ENCODE data around the gene NKG7. TPM values are rescaled to one million over a fixed set of nuclear protein-coding genes. Genes with fewer than 3 reads are reported as not detected.
A peak's percentile ranks its signal among the peaks of the same experiment; 100 is the strongest.

Gene NKG7
- total and polyA plus RNA-seq, 2 of the 13 experiments (the other 11 are each of a cell fraction or from before 2014, with no cell fraction given), result 0.40 TPM; not detected in 1

- TF ChIP-seq MED1 (CRISPR knock-in tag; IDR thresholded peaks at IDR 0.05), result peak; percentile 45; the same call in 1 of the 2 replicates
- TF ChIP-seq SOX5 (CRISPR knock-in tag; IDR thresholded peaks at IDR 0.05; ENCODE audit: borderline replicate concordance), result peak; percentile 63; the same call in 1 of the 2 replicates
- TF ChIP-seq FOXA3 (CRISPR knock-in tag; IDR thresholded peaks at IDR 0.05), result peak; percentile 43
- TF ChIP-seq ZNF644 (CRISPR knock-in tag; IDR thresholded peaks at IDR 0.05; ENCODE audit: low read depth), result no peak
- TF ChIP-seq PHB2 (IDR thresholded peaks at IDR 0.05; ENCODE audit: partially characterized antibody), result no peak
- TF ChIP-seq HHEX (CRISPR knock-in tag; IDR thresholded peaks at IDR 0.05), result no peak
- no peak for TF ChIP-seq CHCHD3 (CRISPR knock-in tag; IDR thresholded peaks at IDR 0.05)
- TF ChIP-seq BCL6 (CRISPR knock-in tag; IDR thresholded peaks at IDR 0.05), result no peak
- no peak for TF ChIP-seq ZMYM4 (CRISPR knock-in tag; IDR thresholded peaks at IDR 0.05)
- TF ChIP-seq AHDC1 (CRISPR knock-in tag; IDR thresholded peaks at IDR 0.05; ENCODE audit: borderline replicate concordance), result 0 out of 2 replicates have a peak, but pooled peaks have one; percentile 30
- TF ChIP-seq ZNF777 (CRISPR knock-in tag; IDR thresholded peaks at IDR 0.05), result no peak
- TF ChIP-seq ATF4 (CRISPR knock-in tag; IDR thresholded peaks at IDR 0.05), result peak in 1 of 2 experiments; percentile 66; a peak in 1 of 4 replicates
- TF ChIP-seq MTERF4 (CRISPR knock-in tag; IDR thresholded peaks at IDR 0.05), result no peak
- TF ChIP-seq HNRNPH1 (optimal IDR thresholded peaks at IDR 0.05; ENCODE audit: low read depth, low read length), result no peak
- TF ChIP-seq ZFP36 (IDR thresholded peaks at IDR 0.05; ENCODE audit: borderline replicate concordance, low read depth, low read length, partially characterized antibody), result no peak
- TF ChIP-seq NR2F6 (IDR thresholded peaks at IDR 0.05), result peak; percentile 89
- TF ChIP-seq NR2F6 (CRISPR knock-in tag; IDR thresholded peaks at IDR 0.05), result peak; percentile 95
- no peak for TF ChIP-seq TRAFD1 (CRISPR knock-in tag; IDR thresholded peaks at IDR 0.05; ENCODE audit: borderline replicate concordance)
- TF ChIP-seq ATF7 (IDR thresholded peaks at IDR 0.05), result no peak
- TF ChIP-seq ATF7 (CRISPR knock-in tag; IDR thresholded peaks at IDR 0.05), result no peak
- TF ChIP-seq ZNF746 (CRISPR knock-in tag; IDR thresholded peaks at IDR 0.05), result no peak
- no peak for TF ChIP-seq ZSCAN22 (CRISPR knock-in tag; IDR thresholded peaks at IDR 0.05)
These were observed 15.5 kb upstream of the NKG7 start, which contains the start of gene LIM2 (continued) for GRCh38 chr19:51387924-51388389.

Measured in HepG2 (cell line).